Measurements from ENCODE around the gene MYB.
"Not testable (repeated sequence)": the region's sequence is repeated elsewhere in the genome, so short reads cannot be mapped to it uniquely, and the experiment has no call there.

The MYB gene

DNA sequence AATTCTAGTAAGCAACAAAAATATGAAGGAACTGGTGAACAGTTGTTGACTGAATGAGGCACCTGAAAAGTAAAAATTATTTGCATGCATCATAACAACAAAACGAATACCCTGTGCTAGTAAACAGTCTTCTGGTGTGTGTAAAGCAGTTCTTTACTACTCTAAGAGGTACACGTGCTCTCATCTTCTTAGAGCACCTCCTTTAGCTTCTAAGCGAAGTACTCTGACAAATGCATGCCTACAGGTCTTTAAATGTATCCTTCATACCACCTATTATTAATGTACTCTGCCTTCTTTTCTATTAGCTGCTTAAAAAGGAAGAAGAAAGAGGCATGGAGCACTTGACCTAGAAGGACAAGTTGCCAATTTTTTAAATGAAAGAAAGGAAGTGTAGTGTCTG lies 32.2 kb upstream of the MYB start:
- no peaks in the 10 kb centered on the region for H3K27me3 ChIP-seq (ENCODE audit: control insufficient read depth, insufficient read depth, low read length)
- peaks cover 8% of the 10 kb centered on the region for H3K4me1 ChIP-seq (ENCODE audit: control insufficient read depth, low read depth, low read length)
- no peak overlapping the region for H3K9ac ChIP-seq (ENCODE audit: low read length)

DNA sequence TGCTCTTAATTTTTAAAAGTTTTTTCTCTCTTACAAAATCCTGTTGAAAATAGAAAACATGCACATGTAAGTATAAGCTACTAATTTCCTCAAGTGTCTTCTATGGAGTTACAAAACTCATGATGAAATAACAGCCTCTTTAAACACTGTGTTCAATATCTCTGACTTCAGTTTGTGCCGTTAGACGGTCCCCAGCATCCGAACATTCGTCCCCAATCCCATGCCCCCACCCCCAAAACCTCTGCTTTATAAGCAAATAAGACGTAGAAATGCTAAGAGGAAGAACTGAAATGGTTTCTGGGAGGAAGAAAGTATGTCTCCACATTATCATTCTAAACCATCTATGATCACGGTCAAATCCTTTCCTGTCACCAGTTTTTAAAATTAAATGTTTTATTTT lies 31.7 kb upstream of the MYB start:
- no peak overlapping the region for H3K4me3 ChIP-seq (ENCODE audit: low read length)
- peaks cover 8% of the 10 kb centered on the region for H3K4me1 ChIP-seq (ENCODE audit: control insufficient read depth, low read depth, low read length)
- no peaks in the 10 kb centered on the region for H3K36me3 ChIP-seq (ENCODE audit: control insufficient read depth, low read depth, low read length)
- H3K27me3 ChIP-seq (ENCODE audit: control insufficient read depth, insufficient read depth, low read length): no peaks in the 10 kb centered on the region
- H3K27ac ChIP-seq (ENCODE audit: low read length): no peak overlapping the region
- no peak overlapping the region for H3K9ac ChIP-seq (ENCODE audit: low read length)
- no peaks in the 10 kb centered on the region for H3K9me3 ChIP-seq (ENCODE audit: control insufficient read depth, low read depth, low read length)

More for the DNA sequence above, 32.2 kb upstream of the MYB start:
- no peak overlapping the region for H3K27ac ChIP-seq (ENCODE audit: low read length)
- no peaks in the 10 kb centered on the region for H3K36me3 ChIP-seq (ENCODE audit: control insufficient read depth, low read depth, low read length)
- no peaks in the 10 kb centered on the region for H3K9me3 ChIP-seq (ENCODE audit: control insufficient read depth, low read depth, low read length)
- no peak overlapping the region for H3K4me3 ChIP-seq (ENCODE audit: low read length)

DNA sequence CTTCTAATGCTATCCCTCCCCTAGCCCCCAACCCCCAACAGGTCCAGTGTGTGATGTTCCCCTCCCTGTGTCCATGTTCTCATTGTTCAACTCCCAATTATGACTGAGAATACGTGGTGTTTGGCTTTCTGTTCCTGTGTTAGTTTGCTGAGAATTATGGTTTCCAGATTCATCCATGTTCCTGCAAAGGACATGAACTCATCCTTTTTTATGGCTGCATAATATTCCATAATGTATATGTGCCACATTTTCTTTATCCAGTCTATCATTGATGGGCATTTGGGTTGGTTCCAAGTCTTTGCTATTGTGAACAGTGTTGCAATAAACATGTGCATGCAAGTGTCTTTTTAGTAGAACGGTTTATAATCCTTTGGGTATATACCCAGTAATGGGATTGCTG lies 30.6 kb upstream of the MYB start:
- H3K9me3 ChIP-seq (ENCODE audit: control insufficient read depth, low read depth, low read length); H3K27ac ChIP-seq (ENCODE audit: low read length); H3K36me3 ChIP-seq (ENCODE audit: control insufficient read depth, low read depth, low read length); H3K27me3 ChIP-seq (ENCODE audit: control insufficient read depth, insufficient read depth, low read length); H3K9ac ChIP-seq (ENCODE audit: low read length); H3K4me3 ChIP-seq (ENCODE audit: low read length); H3K4me1 ChIP-seq (ENCODE audit: control insufficient read depth, low read depth, low read length): not testable (repeated sequence)

DNA sequence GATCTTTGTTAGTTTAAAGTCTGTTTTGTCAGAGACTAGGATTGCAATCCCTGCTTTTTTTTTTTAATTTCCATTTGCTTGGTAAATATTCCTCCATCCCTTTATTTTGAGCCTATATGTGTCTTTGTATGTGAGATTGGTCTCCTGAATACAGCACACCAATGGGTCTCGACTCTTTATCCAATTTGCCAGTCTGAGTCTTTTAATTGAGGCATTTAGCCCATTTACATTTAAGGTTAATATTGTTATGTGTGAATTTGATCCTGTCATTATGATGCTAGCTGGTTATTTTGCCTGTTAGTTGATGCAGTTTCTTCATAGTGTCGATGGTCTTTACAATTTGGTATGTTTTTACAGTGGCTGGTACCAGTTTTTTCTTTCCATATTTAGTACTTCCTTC lies 27.0 kb upstream of the MYB start:
- H3K9me3 ChIP-seq (ENCODE audit: control insufficient read depth, low read depth, low read length); H3K4me3 ChIP-seq (ENCODE audit: low read length); H3K4me1 ChIP-seq (ENCODE audit: control insufficient read depth, low read depth, low read length): not testable (repeated sequence)

DNA sequence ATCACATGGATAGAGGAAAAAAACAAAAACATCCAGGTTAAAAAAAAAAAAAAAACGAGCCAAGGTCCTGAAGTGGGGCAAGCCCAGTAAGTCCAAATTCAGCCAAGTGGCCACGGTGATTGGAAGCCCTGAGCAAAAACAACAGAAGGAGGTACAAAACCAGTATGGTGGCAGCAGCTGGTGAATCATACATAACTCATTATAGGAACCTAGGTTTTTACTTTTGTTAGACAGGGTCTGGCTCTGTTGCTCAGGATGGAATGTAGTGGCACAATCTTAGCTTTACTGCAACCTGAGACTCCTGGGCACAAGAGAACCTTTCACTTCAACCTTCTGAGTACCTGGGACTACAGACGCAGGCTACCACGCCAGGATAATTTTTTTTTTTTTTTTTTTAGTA lies 22.7 kb upstream of the MYB start:
- Histone ChIP-seq H3K4me1 (ENCODE audit: control insufficient read depth, low read depth, low read length) (no peaks in the 10 kb centered on the region), H3K36me3 (ENCODE audit: control insufficient read depth, low read depth, low read length) (no peaks in the 10 kb centered on the region), H3K27ac (ENCODE audit: low read length) (no peak overlapping the region), H3K27me3 (ENCODE audit: control insufficient read depth, insufficient read depth, low read length) (no peaks in the 10 kb centered on the region), H3K9me3 (ENCODE audit: control insufficient read depth, low read depth, low read length) (no peaks in the 10 kb centered on the region), H3K9ac (ENCODE audit: low read length) (no peak overlapping the region), H3K4me3 (ENCODE audit: low read length) (no peak overlapping the region)

More for the DNA sequence above, 27.0 kb upstream of the MYB start:
- H3K27me3 ChIP-seq (ENCODE audit: control insufficient read depth, insufficient read depth, low read length); H3K27ac ChIP-seq (ENCODE audit: low read length); H3K36me3 ChIP-seq (ENCODE audit: control insufficient read depth, low read depth, low read length); H3K9ac ChIP-seq (ENCODE audit: low read length): not testable (repeated sequence)

DNA sequence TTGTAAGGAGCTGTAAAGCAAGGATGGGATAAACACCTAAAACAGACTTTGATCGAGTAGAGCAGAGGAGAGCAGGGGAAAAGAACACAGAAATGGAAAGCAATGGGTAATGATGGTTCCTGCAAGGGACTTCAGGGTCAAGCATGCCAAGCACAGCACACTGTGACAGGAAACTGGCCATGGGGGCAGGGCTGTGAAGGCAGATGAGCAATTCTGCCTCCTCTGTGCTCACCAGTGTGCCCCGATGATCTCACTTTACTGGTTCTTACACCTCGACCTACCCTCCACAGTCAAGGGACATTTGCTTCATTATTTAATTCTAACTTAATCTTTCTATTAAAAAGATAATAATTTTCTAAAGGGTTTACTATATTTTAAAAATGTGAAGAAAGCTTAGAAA lies 21.6 kb upstream of the MYB start:
- H3K9me3 ChIP-seq (ENCODE audit: control insufficient read depth, low read depth, low read length): no peaks in the 10 kb centered on the region
- H3K27me3 ChIP-seq (ENCODE audit: control insufficient read depth, insufficient read depth, low read length): no peaks in the 10 kb centered on the region
- no peaks in the 10 kb centered on the region for H3K36me3 ChIP-seq (ENCODE audit: control insufficient read depth, low read depth, low read length)
- no peaks in the 10 kb centered on the region for H3K4me1 ChIP-seq (ENCODE audit: control insufficient read depth, low read depth, low read length)
- H3K4me3 ChIP-seq (ENCODE audit: low read length): no peak overlapping the region
- H3K27ac ChIP-seq (ENCODE audit: low read length): no peak overlapping the region
- H3K9ac ChIP-seq (ENCODE audit: low read length): no peak overlapping the region

DNA sequence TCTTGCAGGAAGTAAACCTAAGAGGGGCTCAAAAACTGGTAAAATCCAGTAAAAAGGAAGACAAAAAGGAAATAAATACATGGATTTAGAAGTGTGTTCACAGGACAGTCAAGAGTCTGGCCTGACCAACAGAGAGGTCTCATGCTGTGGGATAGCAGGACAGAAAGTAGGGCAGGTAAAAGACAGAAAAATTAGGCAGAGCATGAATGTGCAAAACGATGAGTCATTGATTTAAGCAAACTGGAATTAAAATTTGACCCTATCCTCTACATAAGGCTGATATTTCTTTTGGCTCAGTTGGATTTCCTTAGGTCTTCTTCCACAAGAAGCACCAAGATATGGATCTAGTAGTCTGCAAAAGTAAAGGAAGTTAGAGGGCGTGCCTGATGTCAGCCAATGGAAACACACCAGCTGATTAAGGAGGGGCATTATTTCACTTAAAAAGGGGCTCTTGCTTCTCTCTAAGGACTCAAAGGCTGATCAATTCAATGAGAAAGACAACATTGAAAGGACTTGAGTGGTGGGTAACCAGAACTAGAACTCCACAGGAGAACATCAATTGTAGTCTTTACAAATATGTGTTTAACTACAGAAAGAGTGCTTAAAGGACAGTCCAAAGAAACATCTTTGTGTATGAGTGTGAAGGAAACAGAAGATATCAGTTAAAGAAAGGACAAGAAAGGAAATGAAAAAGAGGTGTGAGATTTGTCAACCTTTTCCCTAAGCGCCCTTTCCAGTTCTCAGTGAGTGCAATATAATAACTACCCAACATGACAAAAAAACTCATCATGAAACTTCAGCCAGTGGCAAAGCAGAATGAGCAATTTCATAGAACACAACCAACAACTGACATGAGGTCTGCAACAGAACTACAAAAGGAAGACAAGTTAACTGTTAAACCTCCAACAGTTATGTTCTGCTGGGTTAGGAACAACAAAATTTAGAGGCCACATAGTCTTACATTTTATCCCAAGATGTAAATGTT lies 19.4 kb upstream of the MYB start:
- H3K4me1 ChIP-seq (ENCODE audit: control insufficient read depth, low read depth, low read length): no peaks in the 10 kb centered on the region
- H3K27ac ChIP-seq (ENCODE audit: low read length): no peak overlapping the region
- H3K36me3 ChIP-seq (ENCODE audit: control insufficient read depth, low read depth, low read length): no peaks in the 10 kb centered on the region
- H3K4me3 ChIP-seq (ENCODE audit: low read length): no peak overlapping the region
- no peaks in the 10 kb centered on the region for H3K9me3 ChIP-seq (ENCODE audit: control insufficient read depth, low read depth, low read length)
- H3K27me3 ChIP-seq (ENCODE audit: control insufficient read depth, insufficient read depth, low read length): no peaks in the 10 kb centered on the region
- H3K9ac ChIP-seq (ENCODE audit: low read length): no peak overlapping the region

DNA sequence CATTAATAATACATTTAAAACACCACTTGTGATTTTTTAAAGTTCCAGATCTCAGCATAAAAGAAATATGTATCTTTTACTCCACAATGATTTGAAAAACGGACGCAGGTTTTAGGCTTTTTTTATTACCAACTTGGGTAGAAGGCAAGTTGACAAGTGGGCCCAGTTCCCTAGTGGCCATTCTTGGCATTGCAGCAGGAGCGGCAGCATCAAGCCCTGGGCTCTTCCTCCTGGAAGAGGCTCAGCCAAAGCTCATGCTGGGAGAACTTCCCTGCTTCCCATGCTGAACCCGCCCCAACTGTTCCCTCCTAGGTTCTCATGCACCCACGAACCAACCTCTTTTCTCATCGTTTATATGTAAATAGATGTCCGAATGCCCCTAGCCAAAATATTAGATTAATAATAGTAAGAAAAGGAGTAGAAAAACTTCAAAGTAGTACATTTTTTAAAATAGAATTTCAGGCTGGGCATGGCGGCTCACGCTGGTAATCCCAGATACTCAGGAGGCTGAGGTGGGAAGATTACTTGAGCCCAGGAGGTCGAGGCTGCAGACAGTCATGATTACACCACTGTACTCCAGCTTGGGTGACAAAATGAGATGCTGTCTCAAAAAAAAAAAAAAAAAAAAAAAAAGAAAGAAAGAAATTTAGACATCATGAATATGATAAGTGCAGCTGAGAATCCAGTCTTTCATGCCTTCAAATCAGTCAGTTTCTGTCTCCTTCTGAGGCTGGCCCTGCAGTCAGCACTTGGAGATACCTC lies 18.2 kb upstream of the MYB start:
- no peak overlapping the region for H3K27ac ChIP-seq (ENCODE audit: low read length)
- H3K9me3 ChIP-seq (ENCODE audit: control insufficient read depth, low read depth, low read length): no peaks in the 10 kb centered on the region
- H3K4me1 ChIP-seq (ENCODE audit: control insufficient read depth, low read depth, low read length): no peaks in the 10 kb centered on the region
- no peak overlapping the region for H3K9ac ChIP-seq (ENCODE audit: low read length)
- H3K27me3 ChIP-seq (ENCODE audit: control insufficient read depth, insufficient read depth, low read length): no peaks in the 10 kb centered on the region
- H3K36me3 ChIP-seq (ENCODE audit: control insufficient read depth, low read depth, low read length): no peaks in the 10 kb centered on the region
- H3K4me3 ChIP-seq (ENCODE audit: low read length): no peak overlapping the region

DNA sequence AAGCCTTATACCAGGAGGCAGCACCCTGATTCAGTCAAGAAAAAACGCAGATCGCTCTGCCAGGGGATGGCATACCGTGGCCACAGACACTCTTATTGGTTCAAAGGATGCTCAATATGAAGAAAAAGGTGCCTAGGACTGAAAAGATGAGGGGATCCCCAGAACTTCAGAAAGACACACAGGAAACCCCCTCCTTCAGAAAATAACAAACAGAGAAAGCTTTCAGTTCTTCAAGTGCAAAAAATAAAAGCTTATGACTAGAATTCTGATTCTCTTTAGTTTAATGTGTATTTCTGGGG lies 17.7 kb upstream of the MYB start:
- no peak overlapping the region for H3K9ac ChIP-seq (ENCODE audit: low read length)
- no peaks in the 10 kb centered on the region for H3K4me1 ChIP-seq (ENCODE audit: control insufficient read depth, low read depth, low read length)
- no peaks in the 10 kb centered on the region for H3K9me3 ChIP-seq (ENCODE audit: control insufficient read depth, low read depth, low read length)
- H3K4me3 ChIP-seq (ENCODE audit: low read length): no peak overlapping the region
- H3K36me3 ChIP-seq (ENCODE audit: control insufficient read depth, low read depth, low read length): no peaks in the 10 kb centered on the region
- H3K27me3 ChIP-seq (ENCODE audit: control insufficient read depth, insufficient read depth, low read length): no peaks in the 10 kb centered on the region
- no peak overlapping the region for H3K27ac ChIP-seq (ENCODE audit: low read length)

DNA sequence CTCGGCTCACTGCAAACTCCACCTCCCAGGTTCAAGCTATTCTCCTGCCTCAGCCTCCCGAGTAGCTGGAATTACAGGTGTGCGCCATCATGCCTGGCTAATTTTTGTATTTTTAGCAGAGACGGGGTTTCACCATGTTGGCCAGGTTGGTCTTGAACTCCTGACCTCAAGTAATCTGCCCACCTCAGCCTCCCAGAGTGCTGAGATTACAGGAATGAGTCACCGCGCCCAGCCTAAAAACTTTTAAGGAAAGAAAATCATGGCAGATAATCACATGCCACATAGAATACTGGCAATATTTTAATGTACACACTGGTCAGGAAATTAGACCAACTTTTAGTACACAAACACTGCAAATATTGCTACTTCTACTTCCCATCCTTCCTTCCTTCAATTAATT lies 16.7 kb upstream of the MYB start:
- H3K9me3 ChIP-seq (ENCODE audit: control insufficient read depth, low read depth, low read length); H3K9ac ChIP-seq (ENCODE audit: low read length); H3K4me1 ChIP-seq (ENCODE audit: control insufficient read depth, low read depth, low read length); H3K36me3 ChIP-seq (ENCODE audit: control insufficient read depth, low read depth, low read length); H3K4me3 ChIP-seq (ENCODE audit: low read length); H3K27ac ChIP-seq (ENCODE audit: low read length); H3K27me3 ChIP-seq (ENCODE audit: control insufficient read depth, insufficient read depth, low read length): not testable (repeated sequence)

DNA sequence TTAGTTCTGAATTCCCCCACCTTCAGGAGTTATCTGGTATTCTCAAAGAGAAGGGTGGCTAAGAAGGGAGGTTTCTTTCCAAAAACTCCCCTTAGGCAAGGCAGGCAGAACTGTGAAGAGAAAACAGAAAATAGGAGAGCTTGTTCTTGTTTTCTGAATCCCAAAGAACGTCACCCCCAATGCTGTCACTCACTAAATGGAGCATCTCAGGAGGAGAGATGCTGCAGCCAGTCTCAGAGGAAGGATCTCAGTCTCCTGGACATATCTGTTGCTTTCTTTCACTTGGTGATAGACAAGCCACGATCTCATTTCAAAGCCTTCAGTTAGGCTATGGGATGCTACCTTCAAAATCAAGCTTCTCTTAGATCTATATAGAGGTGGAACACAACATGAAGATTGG lies 16.1 kb upstream of the MYB start:
- H3K4me3 ChIP-seq (ENCODE audit: low read length): no peak overlapping the region
- H3K36me3 ChIP-seq (ENCODE audit: control insufficient read depth, low read depth, low read length): no peaks in the 10 kb centered on the region
- H3K27ac ChIP-seq (ENCODE audit: low read length): no peak overlapping the region
- H3K4me1 ChIP-seq (ENCODE audit: control insufficient read depth, low read depth, low read length): no peaks in the 10 kb centered on the region
- H3K9me3 ChIP-seq (ENCODE audit: control insufficient read depth, low read depth, low read length): no peaks in the 10 kb centered on the region
- H3K27me3 ChIP-seq (ENCODE audit: control insufficient read depth, insufficient read depth, low read length): no peaks in the 10 kb centered on the region
- H3K9ac ChIP-seq (ENCODE audit: low read length): no peak overlapping the region

DNA sequence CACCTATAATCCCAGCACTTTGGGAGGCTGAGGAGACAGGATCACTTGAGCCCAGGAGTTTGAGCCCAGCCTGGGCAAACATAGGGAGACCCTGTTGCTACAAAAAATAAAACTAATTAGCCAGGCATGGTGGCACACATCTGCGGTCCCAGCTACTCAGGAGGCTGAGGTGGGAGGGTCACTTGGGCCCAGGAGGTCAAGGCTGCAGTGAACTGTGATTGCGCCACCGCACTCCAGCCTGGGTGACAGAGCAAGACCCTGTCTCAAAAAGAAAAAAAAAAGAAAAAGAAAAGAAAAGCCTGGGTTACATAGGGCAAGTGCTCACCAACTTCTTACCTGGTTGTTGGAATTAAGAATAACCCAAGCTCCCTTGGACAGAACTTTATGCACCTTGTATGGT lies 14.6 kb upstream of the MYB start:
- Histone ChIP-seq H3K4me1 (ENCODE audit: control insufficient read depth, low read depth, low read length) (no peaks in the 10 kb centered on the region), H3K27ac (ENCODE audit: low read length) (no peak overlapping the region), H3K4me3 (ENCODE audit: low read length) (no peak overlapping the region), H3K9ac (ENCODE audit: low read length) (no peak overlapping the region), H3K36me3 (ENCODE audit: control insufficient read depth, low read depth, low read length) (no peaks in the 10 kb centered on the region), H3K9me3 (ENCODE audit: control insufficient read depth, low read depth, low read length) (no peaks in the 10 kb centered on the region), H3K27me3 (ENCODE audit: control insufficient read depth, insufficient read depth, low read length) (no peaks in the 10 kb centered on the region)

Measured in iPS-18a (cell line).